AG04450 (cell line): ENCODE results near the gene C3orf20. TPM values are rescaled to one million over a fixed set of nuclear protein-coding genes. Genes with fewer than 3 reads are reported as not detected.

Source experiments
- CTCF ChIA-PET: fragments of 300-600, 350-600 bp; formaldehyde crosslinking; extraction: SDS; loops from one replicate; lab custom pipeline; 2022; ENCODE audit warnings: antibody characterized with exemption, inconsistent platforms; lab: Charles Lee
- POLR2A ChIA-PET: fragments of 350-600 bp; formaldehyde crosslinking; extraction: SDS; loops from one replicate; lab custom pipeline; 2021; ENCODE audit warnings: antibody characterized with exemption, inconsistent platforms; lab: Yijun Ruan, JAX
- DNase-seq: peaks from one replicate; pipeline ENCODE4 v3.0.0-alpha.2; 2011; ENCODE audit warnings: low read depth, low spot score
- H3K27ac ChIP-seq: one replicate; pipeline ENCODE4 v1.5.1; 2012; ENCODE audit warnings: low read depth, low read length, control low read depth
- H3K27me3 ChIP-seq: one replicate; pipeline ENCODE4 v1.6.0; 2012; ENCODE audit warnings: low read length; ENCODE audit not compliant: control insufficient read depth, insufficient read depth
- H3K4me3 ChIP-seq: 2 replicates; pipeline ENCODE4 v1.5.1; 2011; ENCODE audit warnings: mild to moderate bottlenecking, low read depth, low read length, control low read depth
- H3K9me3 ChIP-seq: 2 replicates; pipeline ENCODE4 v1.5.1; 2012; ENCODE audit warnings: low read length; ENCODE audit not compliant: control insufficient read depth, insufficient read depth
- polyA plus RNA-seq: library from polyadenylated mRNA; depleted of rRNA; stranded (reverse); fragments of >200 nt; gene quantifications from 2 replicates; pipeline ENCODE4 v1.2.3, GENCODE V29; 2011
- TF ChIP-seq, protein P1 (sequence below): IDR thresholded peaks from 2 replicates; pipeline ENCODE4 v1.5.1; 2011; ENCODE audit warnings: low read depth, low read length, control low read depth, inconsistent platforms

Gene C3orf20
- polyA plus RNA-seq, 1 experiment = not detected

DNA sequence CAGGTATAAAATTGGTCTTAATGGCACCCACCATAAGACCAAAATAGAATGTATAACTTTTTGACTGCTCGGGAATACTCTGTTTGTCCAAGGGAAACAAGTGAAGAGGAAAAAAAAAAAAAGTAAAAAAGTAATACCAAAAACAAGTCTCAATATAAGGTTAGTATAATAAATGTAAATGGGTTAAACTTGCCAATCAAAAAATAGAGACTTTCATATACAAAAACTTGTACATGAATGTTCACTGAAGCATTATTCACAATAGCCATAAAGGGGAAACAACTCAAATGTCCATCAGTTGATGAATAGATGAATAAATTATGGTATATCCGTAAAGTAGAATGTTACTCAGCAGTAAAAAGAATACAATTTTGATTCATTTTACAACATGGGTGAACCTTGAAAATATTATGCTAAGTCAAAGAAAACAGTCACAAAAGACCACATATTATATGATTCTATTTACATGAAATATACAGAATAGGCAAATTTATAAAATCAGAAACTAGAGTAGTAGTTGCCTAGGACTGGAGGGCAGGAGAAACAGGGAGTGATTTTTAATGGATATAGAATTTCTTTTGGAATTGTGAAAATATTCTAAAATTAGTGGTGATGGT lies 104.2 kb downstream of the C3orf20 start:
- DNase-seq = no peak
- TF ChIP-seq, protein P1, sequence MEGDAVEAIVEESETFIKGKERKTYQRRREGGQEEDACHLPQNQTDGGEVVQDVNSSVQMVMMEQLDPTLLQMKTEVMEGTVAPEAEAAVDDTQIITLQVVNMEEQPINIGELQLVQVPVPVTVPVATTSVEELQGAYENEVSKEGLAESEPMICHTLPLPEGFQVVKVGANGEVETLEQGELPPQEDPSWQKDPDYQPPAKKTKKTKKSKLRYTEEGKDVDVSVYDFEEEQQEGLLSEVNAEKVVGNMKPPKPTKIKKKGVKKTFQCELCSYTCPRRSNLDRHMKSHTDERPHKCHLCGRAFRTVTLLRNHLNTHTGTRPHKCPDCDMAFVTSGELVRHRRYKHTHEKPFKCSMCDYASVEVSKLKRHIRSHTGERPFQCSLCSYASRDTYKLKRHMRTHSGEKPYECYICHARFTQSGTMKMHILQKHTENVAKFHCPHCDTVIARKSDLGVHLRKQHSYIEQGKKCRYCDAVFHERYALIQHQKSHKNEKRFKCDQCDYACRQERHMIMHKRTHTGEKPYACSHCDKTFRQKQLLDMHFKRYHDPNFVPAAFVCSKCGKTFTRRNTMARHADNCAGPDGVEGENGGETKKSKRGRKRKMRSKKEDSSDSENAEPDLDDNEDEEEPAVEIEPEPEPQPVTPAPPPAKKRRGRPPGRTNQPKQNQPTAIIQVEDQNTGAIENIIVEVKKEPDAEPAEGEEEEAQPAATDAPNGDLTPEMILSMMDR = no peak
- ChIA-PET CTCF (interaction anchor here (1.0 to 5.1 kb wide), 3 partner anchors 91 to 271 kb away, joined by 3 to 127 read pairs (median 4); partner anchors contain the start of gene C3orf20), POLR2A (no interaction called here)
- Histone ChIP-seq H3K27me3 (peaks cover 3% of the 10 kb centered on the region), H3K4me3 (no peak overlapping the region), H3K27ac (no peak overlapping the region), H3K9me3 (no peaks in the 10 kb centered on the region)

DNA sequence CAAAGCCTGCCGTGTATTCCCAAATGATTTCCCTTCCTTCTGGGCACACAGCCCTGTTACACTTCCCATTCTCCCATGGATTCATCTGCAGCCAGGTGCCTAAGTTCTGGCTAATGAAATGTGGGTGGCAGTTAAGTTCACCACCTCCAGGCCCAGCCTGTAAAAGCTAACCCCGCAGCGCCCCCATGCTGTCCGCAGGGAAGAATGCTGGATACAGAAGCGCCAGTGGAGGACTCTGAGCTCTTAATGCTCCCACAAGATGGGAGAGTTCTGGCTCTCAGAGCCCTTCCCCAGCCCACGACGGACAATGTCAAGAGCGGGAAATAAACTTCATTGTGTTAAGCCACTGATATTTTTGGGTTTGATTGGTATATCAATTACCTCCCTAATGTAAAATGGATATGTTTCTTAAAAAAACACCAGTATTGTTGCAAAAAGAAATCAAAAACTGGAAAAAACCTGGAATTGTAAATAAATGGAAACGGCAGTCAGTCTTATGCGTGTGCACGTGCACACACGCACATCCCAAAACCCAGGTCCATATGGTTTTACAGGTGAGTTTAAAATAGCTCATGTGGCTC lies 106.1 kb downstream of the C3orf20 start:
- Histone ChIP-seq H3K9me3 (no peaks in the 10 kb centered on the region), H3K4me3 (no peak overlapping the region), H3K27me3 (peaks cover 2% of the 10 kb centered on the region), H3K27ac (no peak overlapping the region)
- ChIA-PET CTCF (interaction anchor here (0.6 to 5.1 kb wide), 26 partner anchors 9 to 884 kb away, joined by 3 to 127 read pairs (median 4); partner anchors contain the start of genes C3orf20 and CCDC174), POLR2A (no interaction called here)
- TF ChIP-seq, protein P1 = peak; percentile 56
- DNase-seq = peak; percentile 3

DNA sequence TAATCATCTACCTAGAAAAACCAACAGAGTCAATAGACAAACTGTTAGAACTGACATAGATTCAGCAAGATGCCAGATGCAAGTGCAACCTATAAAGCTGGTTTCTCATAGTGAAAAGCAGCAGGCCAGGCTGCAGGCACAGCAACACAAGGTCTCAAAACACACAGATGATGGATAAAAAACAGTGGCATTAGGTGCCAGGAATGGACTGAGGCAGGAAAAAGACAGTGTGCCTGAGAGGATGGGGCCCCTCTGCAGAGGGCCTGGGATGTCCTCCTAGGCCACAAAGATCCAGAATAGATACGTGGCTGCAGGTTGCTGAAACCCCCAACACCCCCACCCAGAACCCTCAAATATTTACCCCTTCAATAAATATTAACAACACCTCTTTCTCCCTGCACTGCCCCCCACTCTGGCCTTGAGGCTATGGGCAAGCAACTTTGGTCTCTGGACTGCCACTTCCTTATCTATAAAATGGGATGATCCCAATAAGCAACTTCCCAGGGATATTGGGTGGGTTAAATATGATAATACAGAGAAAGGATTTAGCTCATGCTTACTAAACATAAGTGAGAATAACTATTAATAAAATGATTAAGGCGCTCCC lies 108.6 kb downstream of the C3orf20 start:
- H3K27ac ChIP-seq = no peak overlapping the region
- POLR2A ChIA-PET = no interaction called here
- peaks cover 6% of the 10 kb centered on the region for H3K27me3 ChIP-seq
- H3K9me3 ChIP-seq = peaks cover 3% of the 10 kb centered on the region; the same call in 1 of the 2 replicates
- TF ChIP-seq, protein P1 = no peak
- no peak for DNase-seq
- CTCF ChIA-PET = interaction anchor here (0.7 to 0.9 kb wide), 2 partner anchors 7 to 110 kb away, joined by 3 read pairs; no protein-coding TSS in a partner anchor
- no peak overlapping the region for H3K4me3 ChIP-seq

DNA sequence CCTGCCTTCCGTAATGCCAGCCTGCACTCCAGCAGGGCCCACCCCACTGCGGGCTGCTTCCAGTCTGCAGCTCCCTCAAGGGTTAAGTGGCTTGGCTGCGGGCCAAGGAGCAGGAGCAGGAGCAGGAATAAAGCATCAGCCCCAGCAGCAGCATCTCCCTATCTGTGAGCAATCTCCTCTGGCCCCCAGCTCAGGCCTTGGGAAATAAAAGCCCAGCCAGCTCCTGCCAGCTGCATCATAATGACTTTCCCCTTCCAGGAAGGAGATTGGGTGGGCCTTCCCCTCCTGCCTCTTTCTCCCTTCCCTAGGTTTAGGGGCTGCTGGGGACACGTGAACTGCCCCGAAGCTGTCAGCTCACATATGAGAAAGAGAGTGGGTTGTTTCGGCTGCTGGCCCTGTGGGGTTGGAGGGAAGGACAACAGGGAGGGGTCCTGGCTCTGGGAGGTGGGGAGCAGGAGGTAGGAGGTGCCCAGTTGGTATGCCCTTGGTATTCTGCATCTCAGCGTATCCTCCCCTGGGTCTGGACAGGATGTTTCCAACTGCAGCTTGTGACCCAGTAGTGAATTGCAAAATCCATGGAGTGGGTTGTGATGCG lies 109.2 kb downstream of the C3orf20 start:
- Histone ChIP-seq H3K9me3 (peaks cover 3% of the 10 kb centered on the region; the same call in 1 of the 2 replicates), H3K4me3 (no peak overlapping the region), H3K27ac (no peak overlapping the region), H3K27me3 (peaks cover 6% of the 10 kb centered on the region)
- POLR2A ChIA-PET = no interaction called here
- CTCF ChIA-PET = interaction anchor here (0.9 kb wide), 1 partner anchor 110 kb away, joined by 3 read pairs; no protein-coding TSS in a partner anchor
- DNase-seq = no peak
- TF ChIP-seq, protein P1 = no peak
